ENCODE measurements around the gene COL6A2.
"Not testable (repeated sequence)": the region's sequence is repeated elsewhere in the genome, so short reads cannot be mapped to it uniquely, and the experiment has no call there.

Gene COL6A2

GRCh38 chr21:46057111-46057709, 40.7 kb upstream of the COL6A2 start:
- H3K4me3 ChIP-seq (ENCODE audit: low read depth, low read length), result no peak overlapping the region
- TF ChIP-seq, protein P1, sequence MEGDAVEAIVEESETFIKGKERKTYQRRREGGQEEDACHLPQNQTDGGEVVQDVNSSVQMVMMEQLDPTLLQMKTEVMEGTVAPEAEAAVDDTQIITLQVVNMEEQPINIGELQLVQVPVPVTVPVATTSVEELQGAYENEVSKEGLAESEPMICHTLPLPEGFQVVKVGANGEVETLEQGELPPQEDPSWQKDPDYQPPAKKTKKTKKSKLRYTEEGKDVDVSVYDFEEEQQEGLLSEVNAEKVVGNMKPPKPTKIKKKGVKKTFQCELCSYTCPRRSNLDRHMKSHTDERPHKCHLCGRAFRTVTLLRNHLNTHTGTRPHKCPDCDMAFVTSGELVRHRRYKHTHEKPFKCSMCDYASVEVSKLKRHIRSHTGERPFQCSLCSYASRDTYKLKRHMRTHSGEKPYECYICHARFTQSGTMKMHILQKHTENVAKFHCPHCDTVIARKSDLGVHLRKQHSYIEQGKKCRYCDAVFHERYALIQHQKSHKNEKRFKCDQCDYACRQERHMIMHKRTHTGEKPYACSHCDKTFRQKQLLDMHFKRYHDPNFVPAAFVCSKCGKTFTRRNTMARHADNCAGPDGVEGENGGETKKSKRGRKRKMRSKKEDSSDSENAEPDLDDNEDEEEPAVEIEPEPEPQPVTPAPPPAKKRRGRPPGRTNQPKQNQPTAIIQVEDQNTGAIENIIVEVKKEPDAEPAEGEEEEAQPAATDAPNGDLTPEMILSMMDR (IDR thresholded peaks at IDR 0.05; ENCODE audit: low read depth, low read length, missing control alignments), result no peak
- DNase-seq (ENCODE audit: low read depth), result no peak

GRCh38 chr21:46057710-46058241, 40.1 kb upstream of the COL6A2 start:
- DNase-seq (ENCODE audit: low read depth), result no peak
- TF ChIP-seq, protein P1 (IDR thresholded peaks at IDR 0.05; ENCODE audit: low read depth, low read length, missing control alignments), result no peak
- no peak overlapping the region for H3K4me3 ChIP-seq (ENCODE audit: low read depth, low read length)

- DNase-seq (ENCODE audit: low read depth), result no peak
- TF ChIP-seq, protein P1 (IDR thresholded peaks at IDR 0.05; ENCODE audit: low read depth, low read length, missing control alignments), result no peak
- H3K4me3 ChIP-seq (ENCODE audit: low read depth, low read length), result no peak overlapping the region
Measured at GRCh38 chr21:46058431-46059145, 39.3 kb upstream of the COL6A2 start.

DNA sequence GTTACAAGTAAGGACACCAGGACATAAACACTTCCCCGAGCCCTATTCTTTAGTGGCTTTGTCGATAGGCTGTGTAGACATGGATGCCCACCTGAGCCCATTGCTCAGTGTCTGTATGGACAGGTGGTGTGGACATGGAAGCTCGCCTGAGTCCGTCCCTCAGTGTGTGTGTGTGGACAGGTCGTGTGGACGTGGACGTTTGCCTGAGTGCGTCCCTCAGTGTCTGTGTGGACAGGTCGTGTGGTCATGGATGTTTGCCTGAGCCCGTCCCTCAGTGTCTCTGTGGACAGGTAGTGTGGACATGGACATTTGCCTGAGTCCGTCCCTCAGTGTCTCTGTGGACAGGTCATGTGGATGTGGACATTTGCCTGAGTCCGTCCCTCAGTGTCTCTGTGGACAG, 38.7 kb upstream of the COL6A2 start:
- H3K4me3 ChIP-seq (ENCODE audit: low read depth, low read length), result no peak overlapping the region
- no peak for DNase-seq (ENCODE audit: low read depth)
- TF ChIP-seq, protein P1 (IDR thresholded peaks at IDR 0.05; ENCODE audit: low read depth, low read length, missing control alignments), result no peak

DNA sequence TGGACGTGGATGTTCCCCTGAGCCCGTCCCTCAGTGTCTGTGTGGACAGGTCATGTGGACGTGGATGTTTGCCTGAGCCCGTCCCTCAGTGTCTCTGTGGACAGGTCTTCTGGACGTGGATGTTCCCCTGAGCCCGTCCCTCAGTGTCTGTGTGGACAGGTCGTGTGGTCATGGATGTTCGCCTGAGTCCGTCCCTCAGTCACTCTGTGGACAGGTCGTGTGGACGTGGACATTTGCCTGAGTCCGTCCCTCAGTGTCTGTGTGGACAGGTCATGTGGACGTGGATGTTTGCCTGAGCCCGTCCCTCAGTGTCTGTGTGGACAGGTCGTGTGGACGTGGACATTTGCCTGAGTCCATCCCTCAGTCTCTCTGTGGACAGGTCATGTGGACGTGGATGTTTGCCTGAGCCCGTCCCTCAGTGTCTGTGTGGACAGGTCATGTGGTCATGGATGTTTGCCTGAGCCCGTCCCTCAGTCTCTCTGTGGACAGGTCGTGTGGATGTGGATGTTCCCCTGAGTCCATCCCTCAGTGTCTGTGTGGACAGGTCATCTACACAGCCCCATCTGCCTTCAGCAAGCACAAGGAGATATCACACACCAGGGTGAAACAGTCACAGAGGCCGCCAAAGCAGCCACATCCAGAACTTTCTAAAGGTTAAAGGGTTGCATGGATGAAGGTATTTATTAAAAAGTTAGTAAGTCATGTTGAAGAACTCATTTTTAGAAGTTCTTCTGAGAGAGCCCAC, 38.0 kb upstream of the COL6A2 start:
- not testable (repeated sequence) for H3K4me3 ChIP-seq (ENCODE audit: low read depth, low read length); DNase-seq (ENCODE audit: low read depth)

GRCh38 chr21:46060596-46061061, 37.3 kb upstream of the COL6A2 start:
- no peak for DNase-seq (ENCODE audit: low read depth)

More at GRCh38 chr21:46060596-46061061, 37.3 kb upstream of the COL6A2 start:
- no peak overlapping the region for H3K4me3 ChIP-seq (ENCODE audit: low read depth, low read length)
- TF ChIP-seq, protein P1 (IDR thresholded peaks at IDR 0.05; ENCODE audit: low read depth, low read length, missing control alignments), result no peak

Data from GM12864 (cell line).